Measurements from ENCODE around the gene CHFR. TPM values are rescaled to one million over a fixed set of nuclear protein-coding genes. Genes with fewer than 3 reads are reported as not detected.

The CHFR gene
- total RNA-seq, 1 experiment from 2014 or later = 53.3 TPM

DNA sequence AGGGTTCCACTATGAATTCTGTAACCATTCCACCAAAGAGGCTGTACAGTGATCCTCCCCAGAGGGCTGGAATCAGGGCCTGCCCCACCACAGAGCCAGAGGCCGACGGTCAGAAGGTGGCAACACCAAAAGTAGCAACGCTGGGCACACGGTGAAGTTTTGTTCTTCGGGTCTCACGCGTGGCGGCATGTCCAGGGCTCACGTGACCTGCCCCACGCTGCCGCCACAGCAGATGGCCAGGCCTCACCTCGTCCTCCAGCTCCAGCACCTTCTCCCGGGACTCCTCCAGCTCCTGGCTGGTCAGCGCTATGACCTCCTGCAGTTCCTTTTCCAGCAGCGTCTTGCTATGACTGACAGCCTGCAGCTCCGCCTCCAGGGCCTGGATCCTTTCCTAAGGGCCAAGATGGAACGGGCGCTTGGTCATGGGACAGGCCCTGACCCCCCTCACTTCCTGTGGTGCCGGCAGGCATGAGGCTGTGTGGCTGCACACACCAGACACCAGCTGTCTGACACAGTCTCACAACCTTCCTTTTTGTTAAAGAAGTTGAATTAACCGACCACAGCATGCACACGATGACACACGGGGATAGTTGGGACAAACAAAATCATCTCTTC, 103.4 kb downstream of the CHFR start:
- no peak overlapping the region for H2BK120ac ChIP-seq (ENCODE audit: low read depth, low read length, poor library complexity, severe bottlenecking)
- peaks cover 46 to 84% (median 80%) of the 10 kb centered on the region in 3 experiments for H3K36me3 Mint-ChIP-seq (ENCODE audit: insufficient read depth in 1 of 3, low read depth in 3 of 3)
- H2AK5ac ChIP-seq (ENCODE audit: insufficient read length, low read length) = no peak overlapping the region
- peaks cover 2% of the 10 kb centered on the region for H4K20me1 ChIP-seq (ENCODE audit: control insufficient read depth, insufficient read depth, insufficient read length)
- H3K9me3 Mint-ChIP-seq = no peaks in the 10 kb centered on the region
- no peak overlapping the region for H3T11ph ChIP-seq (ENCODE audit: low read length)
- no peak overlapping the region for H3K18ac ChIP-seq (ENCODE audit: insufficient read length, low read depth, low read length)
- WGBS (ENCODE audit: extremely low coverage, insufficient read length, low lambda C conversion rate) = no CpG with 5 or more reads among the region's 22 CpGs
- no peaks in the 10 kb centered on the region for H3K9me3 ChIP-seq (ENCODE audit: control insufficient read depth, low read depth, low read length)
- no peak overlapping the region for H3K4me3 Mint-ChIP-seq
- H3K4ac ChIP-seq (ENCODE audit: low read depth, low read length) = no peak overlapping the region
- peaks cover 1% of the 10 kb centered on the region; the same call in 1 of the 2 replicates for H3K27me3 Mint-ChIP-seq (ENCODE audit: low read depth)
- no peak overlapping the region for H4K8ac ChIP-seq (replicated peaks; ENCODE audit: insufficient read length, low read depth, low read length)
- H3K4me1 ChIP-seq (ENCODE audit: insufficient read depth, low read length) = no peaks in the 10 kb centered on the region
- H2BK15ac ChIP-seq (ENCODE audit: low read depth, low read length) = no peak overlapping the region
- no peaks in the 10 kb centered on the region for H3K79me1 ChIP-seq (ENCODE audit: insufficient read depth, low read depth, low read length, poor library complexity, severe bottlenecking)
- H4K91ac ChIP-seq (ENCODE audit: insufficient read length, low read depth, low read length) = no peak overlapping the region
- no peaks in the 10 kb centered on the region for H3K27me3 ChIP-seq (ENCODE audit: insufficient read depth, low read length)
- H2BK20ac ChIP-seq (ENCODE audit: low read depth, low read length, poor library complexity, severe bottlenecking) = no peak overlapping the region
- no peaks in the 10 kb centered on the region for H3K4me1 Mint-ChIP-seq
- no peak overlapping the region for H3K9ac ChIP-seq (ENCODE audit: extremely low read depth, insufficient read length, low read length)
- no peak overlapping the region for H2BK5ac ChIP-seq (ENCODE audit: insufficient read length, low read length)
- TF ChIP-seq, protein P1, sequence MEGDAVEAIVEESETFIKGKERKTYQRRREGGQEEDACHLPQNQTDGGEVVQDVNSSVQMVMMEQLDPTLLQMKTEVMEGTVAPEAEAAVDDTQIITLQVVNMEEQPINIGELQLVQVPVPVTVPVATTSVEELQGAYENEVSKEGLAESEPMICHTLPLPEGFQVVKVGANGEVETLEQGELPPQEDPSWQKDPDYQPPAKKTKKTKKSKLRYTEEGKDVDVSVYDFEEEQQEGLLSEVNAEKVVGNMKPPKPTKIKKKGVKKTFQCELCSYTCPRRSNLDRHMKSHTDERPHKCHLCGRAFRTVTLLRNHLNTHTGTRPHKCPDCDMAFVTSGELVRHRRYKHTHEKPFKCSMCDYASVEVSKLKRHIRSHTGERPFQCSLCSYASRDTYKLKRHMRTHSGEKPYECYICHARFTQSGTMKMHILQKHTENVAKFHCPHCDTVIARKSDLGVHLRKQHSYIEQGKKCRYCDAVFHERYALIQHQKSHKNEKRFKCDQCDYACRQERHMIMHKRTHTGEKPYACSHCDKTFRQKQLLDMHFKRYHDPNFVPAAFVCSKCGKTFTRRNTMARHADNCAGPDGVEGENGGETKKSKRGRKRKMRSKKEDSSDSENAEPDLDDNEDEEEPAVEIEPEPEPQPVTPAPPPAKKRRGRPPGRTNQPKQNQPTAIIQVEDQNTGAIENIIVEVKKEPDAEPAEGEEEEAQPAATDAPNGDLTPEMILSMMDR (conservative IDR thresholded peaks at IDR 0.05) = no peak
- H3K23ac ChIP-seq (ENCODE audit: insufficient read length, low read depth, low read length) = no peak overlapping the region
- peak overlapping the region in 2 of 3 experiments; percentile 5 to 7; a peak in 2 of 7 replicates for H3K27ac Mint-ChIP-seq
- H3K14ac ChIP-seq (ENCODE audit: insufficient read depth, low read length) = no peak overlapping the region
- H4K5ac ChIP-seq (ENCODE audit: insufficient read length, low read depth, low read length) = no peak overlapping the region
- no peak overlapping the region for H2BK12ac ChIP-seq (ENCODE audit: insufficient read length, low read depth, low read length)
- H3K27ac ChIP-seq (ENCODE audit: insufficient read length, low read depth, low read length) = no peak overlapping the region
- H3K79me2 ChIP-seq (ENCODE audit: insufficient read depth, low read length) = no peaks in the 10 kb centered on the region
- no peaks in the 10 kb centered on the region for H3K23me2 ChIP-seq (ENCODE audit: insufficient read length, low read depth, low read length, poor library complexity, severe bottlenecking)
- H3K56ac ChIP-seq (ENCODE audit: insufficient read length, low read depth, low read length) = no peak overlapping the region
- DNase-seq = no peak
- H3K4me2 ChIP-seq (ENCODE audit: insufficient read depth, insufficient read length, low read length) = no peak overlapping the region
- no peak overlapping the region for H2AFZ ChIP-seq (ENCODE audit: low read length)

Other genes with a start within 250 kb of the CHFR start
- gene POLE, start 200.3 kb downstream of the CHFR start, total RNA-seq (2021) = 131 and 147 TPM in 2 replicates
- gene PXMP2, start 200.0 kb downstream of the CHFR start, total RNA-seq (2021) = 17.7 and 17.8 TPM in 2 replicates
- 112 and 118 TPM in 2 replicates for gene PGAM5, start 176.8 kb downstream of the CHFR start, total RNA-seq (2021)
- gene ANKLE2, start 125.8 kb downstream of the CHFR start, total RNA-seq (2021) = 73.9 and 80.3 TPM in 2 replicates
- gene GOLGA3, start 58.7 kb downstream of the CHFR start, total RNA-seq (2021) = 34.9 and 40.1 TPM in 2 replicates
- 17.3 and 19.3 TPM in 2 replicates for gene ZNF605, start 68.7 kb upstream of the CHFR start, total RNA-seq (2021)
- 13.2 and 16.9 TPM in 2 replicates for gene ZNF26, start 98.8 kb upstream of the CHFR start, total RNA-seq (2021)
- gene ZNF84, start 149.9 kb upstream of the CHFR start, total RNA-seq (2021) = 42.1 and 45.1 TPM in 2 replicates
- gene ZNF140, start 193.3 kb upstream of the CHFR start, total RNA-seq (2021) = 19.2 and 21.7 TPM in 2 replicates
- 1.7 and 2.1 TPM in 2 replicates for gene ZNF891, start 242.7 kb upstream of the CHFR start, total RNA-seq (2021)
- gene ZNF10, start 243.0 kb upstream of the CHFR start, total RNA-seq (2021) = 15.3 and 17.3 TPM in 2 replicates

All from H9 (cell line).